A549 (cell line): ENCODE results near the gene CHST13. TPM values are rescaled to one million over a fixed set of nuclear protein-coding genes. Genes with fewer than 3 reads are reported as not detected.

Experiments used
- ATAC-seq, 2 experiments: fragments of 200-7000 bp in 1 of 2; fragments of >200 bp in 1 of 2; cut with Nextera tagmentation in 1 of 2; cut with Tn5 transposase in 1 of 2; 3 replicates each; pipeline versions ENCODE4 v1.8.0 to v1.9.1; 2018 to 2020; ENCODE audit warnings: mild to moderate bottlenecking in 1 of 2, moderate library complexity in 1 of 2
- CTCF ChIA-PET: fragments of 300-600 bp; sonication (Branson Sonifier 250); formaldehyde crosslinking; extraction: SDS; loops from one replicate; lab custom pipeline; 2021; ENCODE audit warnings: antibody characterized with exemption, inconsistent platforms; lab: Yijun Ruan, JAX
- POLR2A ChIA-PET: fragments of 350-600 bp; formaldehyde crosslinking; extraction: SDS; loops from one replicate; lab custom pipeline; 2021; ENCODE audit warnings: antibody characterized with exemption, inconsistent platforms; lab: Yijun Ruan, JAX
- DNase-seq, 2 experiments: peaks; one replicate each; pipeline versions ENCODE4 v3.0.0 to v3.0.0-alpha.2; 2011 to 2016; ENCODE audit warnings: low read depth in 1 of 2, low spot score in 1 of 2
- FAIRE-seq: peaks from 2 replicates; lab custom pipeline; 2011; peaks lifted over from hg19 to GRCh38; lab: Jason Lieb, UNC
- H3K27ac ChIP-seq, 2 experiments: fragments of >200 bp; sonication (Bioruptor Twin); formaldehyde crosslinking; 3 replicates each; pipeline ENCODE4 v1.5.1; 2016 to 2017
- H3K4me1 ChIP-seq: fragments of >200 bp; sonication (Bioruptor Twin); formaldehyde crosslinking; 3 replicates; pipeline ENCODE4 v1.6.1; 2016
- H3K4me2 ChIP-seq: fragments of >200 bp; sonication (Bioruptor Twin); formaldehyde crosslinking; 3 replicates; pipeline ENCODE4 v1.6.1; 2016
- H3K4me3 ChIP-seq: fragments of >200 bp; sonication (Bioruptor Twin); formaldehyde crosslinking; 3 replicates; pipeline ENCODE4 v1.5.1; 2016
- H3K9me3 ChIP-seq: fragments of >200 bp; sonication (Bioruptor Twin); formaldehyde crosslinking; 3 replicates; pipeline ENCODE4 v1.6.1; 2016
- CBX2 ChIP-seq: fragments of 200-600 bp; sonication (generic); IDR thresholded peaks from 2 replicates; pipeline ENCODE4 v1.6.1; 2016; ENCODE audit warnings: low read depth, mild to moderate bottlenecking, borderline replicate concordance
- EHF ChIP-seq: fragments of 250-450 bp; sonication (Bioruptor Pico); IDR thresholded peaks from 2 replicates; pipeline ENCODE4 v1.5.0; 2020; ENCODE audit warnings: mild to moderate bottlenecking
- EHMT2 ChIP-seq: fragments of 200-600 bp; sonication (generic); IDR thresholded peaks from 2 replicates; pipeline ENCODE4 v1.6.1; 2016; ENCODE audit warnings: antibody characterized with exemption, low read depth, mild to moderate bottlenecking, moderate library complexity
- ESRRA ChIP-seq: fragments of 150-350 bp; IDR thresholded peaks from 2 replicates; pipeline ENCODE4 v1.6.1; 2014; ENCODE audit warnings: mild to moderate bottlenecking, low read length, borderline replicate concordance
- FOSL2 ChIP-seq, 2 experiments: fragments of 450-650 bp in 1 of 2; fragments of >200 bp in 1 of 2; sonication (Bioruptor Twin) in 1 of 2; formaldehyde crosslinking; IDR thresholded peaks; 2 replicates each; pipeline versions ENCODE4 v1.5.0 to v1.6.1; 2016 to 2020; ENCODE audit warnings: mild to moderate bottlenecking in 1 of 2, moderate library complexity in 1 of 2
- JUN ChIP-seq, 2 experiments: fragments of >200 bp; sonication (Bioruptor Twin); formaldehyde crosslinking; IDR thresholded peaks; 2 replicates in 1 of 2; 3 replicates in 1 of 2; pipeline ENCODE4 v1.6.1; 2016 to 2017
- JUNB ChIP-seq: fragments of >200 bp; sonication (Bioruptor Twin); formaldehyde crosslinking; IDR thresholded peaks from 2 replicates; pipeline ENCODE4 v1.6.1; 2016
- MAZ ChIP-seq: fragments of 150-350 bp; IDR thresholded peaks from 2 replicates; pipeline ENCODE4 v1.6.1; 2014; ENCODE audit warnings: antibody characterized with exemption, low read depth, low read length, borderline replicate concordance
- NR3C1 ChIP-seq: fragments of >200 bp; sonication (Bioruptor Twin); formaldehyde crosslinking; IDR thresholded peaks from 3 replicates; pipeline ENCODE4 v1.6.1; 2017
- PHF8 ChIP-seq: fragments of 200-600 bp; sonication (generic); IDR thresholded peaks from 2 replicates; pipeline ENCODE4 v1.6.1; 2016; ENCODE audit warnings: low read depth, mild to moderate bottlenecking, antibody characterized with exemption, moderate library complexity, borderline replicate concordance
- POLR2A ChIP-seq: IDR thresholded peaks from 2 replicates; pipeline ENCODE4 v1.6.1; 2012; ENCODE audit warnings: mild to moderate bottlenecking, low read length
- POLR2AphosphoS2 ChIP-seq: conservative IDR thresholded peaks from 2 replicates; pipeline ENCODE4 v1.6.1; 2012; ENCODE audit warnings: low read length, improper control_type of control experiment, inconsistent platforms
- RAD21 ChIP-seq, 2 experiments: fragments of >200 bp in 1 of 2; sonication (Bioruptor Twin) in 1 of 2; formaldehyde crosslinking in 1 of 2; IDR thresholded peaks in 1 of 2; conservative IDR thresholded peaks in 1 of 2; 2 replicates in 1 of 2; 3 replicates in 1 of 2; pipeline ENCODE4 v1.6.1; 2012 to 2018; ENCODE audit warnings: inconsistent platforms in 1 of 2
- RARB ChIP-seq: fragments of 250-450 bp; sonication (Bioruptor Pico); IDR thresholded peaks from 2 replicates; pipeline ENCODE4 v1.8.0; 2021; ENCODE audit warnings: mild to moderate bottlenecking, moderate library complexity
- SMC3 ChIP-seq: fragments of >200 bp; sonication (Bioruptor Twin); formaldehyde crosslinking; IDR thresholded peaks from 3 replicates; pipeline ENCODE4 v1.6.1; 2018; ENCODE audit warnings: inconsistent platforms
- ZSCAN20 ChIP-seq: fragments of 250-450 bp; sonication (Bioruptor Pico); IDR thresholded peaks from 2 replicates; pipeline ENCODE4 v1.8.0; 2022; ENCODE audit warnings: mild to moderate bottlenecking, moderate library complexity
- WGBS: methylation state at CpG from one replicate; pipeline ENCODE4 v1.1.6; 2017; ENCODE audit errors: missing lambda C conversion rate; 5-methylcytosine and 5-hydroxymethylcytosine counted together
- polyA plus RNA-seq, 4 experiments: library from polyadenylated mRNA; depleted of rRNA in 3 of 4; stranded (reverse); fragments of >200 nt; fragmentation: RNase III in 1 of 4; extraction: RNeasy Plus Mini Kit Qiagen cat#74134 plus additional on column Dnase treatment in 1 of 4; gene quantifications; 2 replicates in 3 of 4; 3 replicates in 1 of 4; pipeline ENCODE4 v1.2.3, GENCODE V29; 2011 to 2017
- TF ChIP-seq, protein P1 (sequence below): IDR thresholded peaks from 2 replicates; pipeline ENCODE4 v1.6.1; 2012
- TF ChIP-seq, protein P2 (sequence below): fragments of >200 bp; sonication (Bioruptor Twin); formaldehyde crosslinking; IDR thresholded peaks from 3 replicates; pipeline ENCODE4 v1.5.1; 2016
- TF ChIP-seq, protein P3 (sequence below): fragments of >200 bp; sonication (Bioruptor Twin); formaldehyde crosslinking; IDR thresholded peaks from 3 replicates; pipeline ENCODE4 v1.6.1; 2016
- TF ChIP-seq, protein P4 (sequence below): fragments of >200 bp; sonication (Bioruptor Twin); formaldehyde crosslinking; IDR thresholded peaks from 2 replicates; pipeline ENCODE4 v1.6.1; 2016
- TF ChIP-seq, protein P5 (sequence below): IDR thresholded peaks from 2 replicates; pipeline ENCODE4 v1.6.1; 2012
- TF ChIP-seq, protein P6 (sequence below): fragments of 250-450 bp; sonication (Bioruptor Pico); IDR thresholded peaks from 2 replicates; pipeline ENCODE4 v1.5.0; 2021; ENCODE audit warnings: mild to moderate bottlenecking, moderate library complexity, borderline replicate concordance

CHST13 gene
- polyA plus RNA-seq, 2 of the 4 experiments (the other 2 are of a cell fraction), result 0.30 to 0.59 TPM

DNA sequence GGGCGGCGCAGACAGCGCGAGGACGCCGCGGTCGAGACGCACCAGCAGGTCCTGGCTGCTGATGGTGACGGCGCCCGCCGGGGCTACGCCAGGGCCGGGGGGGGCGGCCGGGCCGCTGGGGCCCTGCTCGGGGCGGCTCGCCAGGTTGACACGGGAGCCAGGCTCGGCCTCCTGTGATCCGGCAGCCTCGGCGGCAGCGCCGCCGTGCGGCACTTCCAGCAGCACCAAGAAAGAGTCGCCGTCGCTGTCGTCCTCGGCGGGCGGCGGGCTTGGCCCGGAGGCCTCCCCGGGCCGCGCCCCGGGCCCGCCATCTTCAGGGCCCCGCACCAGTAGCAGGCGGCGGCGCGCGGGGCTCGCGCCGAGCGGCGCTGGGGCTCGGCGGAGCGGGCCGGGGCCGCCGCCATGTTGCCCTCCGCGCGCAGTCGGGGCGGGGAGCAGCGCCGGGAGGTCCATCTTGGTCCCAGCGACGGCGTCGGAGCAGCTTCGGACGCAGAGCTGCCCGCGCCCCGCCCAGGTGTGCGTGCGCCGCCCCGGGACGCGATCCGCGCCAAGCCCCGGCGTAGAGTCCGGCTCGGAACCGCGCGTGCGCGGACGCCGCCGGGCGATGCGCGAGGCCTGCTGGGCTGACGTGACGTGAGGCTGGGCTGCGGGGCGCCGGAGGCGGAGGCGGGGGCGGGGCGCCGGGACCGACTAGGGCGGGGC is 48.4 kb upstream of the CHST13 start, which contains the start of gene ZXDC:
TSS of gene ZXDC (minus strand) at position 479 of the 702 bp plus-strand sequence. CDS start at position 453, 26 bp downstream.
- Histone ChIP-seq H3K27ac (peak within 1 kb of the TSS; percentile 99 to 100), H3K4me1 (peaks cover 29% of the 10 kb centered on the region), H3K9me3 (no peaks in the 10 kb centered on the region), H3K4me3 (peak within 1 kb of the TSS; percentile 90), H3K4me2 (peak within 1 kb of the TSS; percentile 95)
- ATAC-seq (peak; percentile 85 to 90), FAIRE-seq (no peak), DNase-seq (peak; percentile 90 to 93)
- ChIA-PET CTCF (interaction anchor here (0.6 to 1.7 kb wide), 6 partner anchors 10 to 587 kb away, joined by 3 to 4 read pairs (median 3); no protein-coding TSS in a partner anchor), POLR2A (interaction anchor here (0.6 to 1.6 kb wide), 3 partner anchors 14 to 229 kb away, joined by 3 to 7 read pairs (median 3); partner anchors contain the start of gene CHCHD6)
- WGBS, result no CpG with 5 or more reads among the region's 112 CpGs
- TF ChIP-seq, protein P1, sequence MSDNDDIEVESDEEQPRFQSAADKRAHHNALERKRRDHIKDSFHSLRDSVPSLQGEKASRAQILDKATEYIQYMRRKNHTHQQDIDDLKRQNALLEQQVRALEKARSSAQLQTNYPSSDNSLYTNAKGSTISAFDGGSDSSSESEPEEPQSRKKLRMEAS, result no peak
- TF ChIP-seq, protein P2, sequence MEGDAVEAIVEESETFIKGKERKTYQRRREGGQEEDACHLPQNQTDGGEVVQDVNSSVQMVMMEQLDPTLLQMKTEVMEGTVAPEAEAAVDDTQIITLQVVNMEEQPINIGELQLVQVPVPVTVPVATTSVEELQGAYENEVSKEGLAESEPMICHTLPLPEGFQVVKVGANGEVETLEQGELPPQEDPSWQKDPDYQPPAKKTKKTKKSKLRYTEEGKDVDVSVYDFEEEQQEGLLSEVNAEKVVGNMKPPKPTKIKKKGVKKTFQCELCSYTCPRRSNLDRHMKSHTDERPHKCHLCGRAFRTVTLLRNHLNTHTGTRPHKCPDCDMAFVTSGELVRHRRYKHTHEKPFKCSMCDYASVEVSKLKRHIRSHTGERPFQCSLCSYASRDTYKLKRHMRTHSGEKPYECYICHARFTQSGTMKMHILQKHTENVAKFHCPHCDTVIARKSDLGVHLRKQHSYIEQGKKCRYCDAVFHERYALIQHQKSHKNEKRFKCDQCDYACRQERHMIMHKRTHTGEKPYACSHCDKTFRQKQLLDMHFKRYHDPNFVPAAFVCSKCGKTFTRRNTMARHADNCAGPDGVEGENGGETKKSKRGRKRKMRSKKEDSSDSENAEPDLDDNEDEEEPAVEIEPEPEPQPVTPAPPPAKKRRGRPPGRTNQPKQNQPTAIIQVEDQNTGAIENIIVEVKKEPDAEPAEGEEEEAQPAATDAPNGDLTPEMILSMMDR, result peak; percentile 49
- TF ChIP-seq POLR2A (peak; percentile 87), JUN (IDR thresholded peaks at IDR 0.05) (peak in 1 of 2 experiments; percentile 82; a peak in 3 of 5 replicates), SMC3 (no peak)
- TF ChIP-seq, protein P3, sequence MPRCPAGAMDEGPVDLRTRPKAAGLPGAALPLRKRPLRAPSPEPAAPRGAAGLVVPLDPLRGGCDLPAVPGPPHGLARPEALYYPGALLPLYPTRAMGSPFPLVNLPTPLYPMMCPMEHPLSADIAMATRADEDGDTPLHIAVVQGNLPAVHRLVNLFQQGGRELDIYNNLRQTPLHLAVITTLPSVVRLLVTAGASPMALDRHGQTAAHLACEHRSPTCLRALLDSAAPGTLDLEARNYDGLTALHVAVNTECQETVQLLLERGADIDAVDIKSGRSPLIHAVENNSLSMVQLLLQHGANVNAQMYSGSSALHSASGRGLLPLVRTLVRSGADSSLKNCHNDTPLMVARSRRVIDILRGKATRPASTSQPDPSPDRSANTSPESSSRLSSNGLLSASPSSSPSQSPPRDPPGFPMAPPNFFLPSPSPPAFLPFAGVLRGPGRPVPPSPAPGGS, result peak; percentile 65

DNA sequence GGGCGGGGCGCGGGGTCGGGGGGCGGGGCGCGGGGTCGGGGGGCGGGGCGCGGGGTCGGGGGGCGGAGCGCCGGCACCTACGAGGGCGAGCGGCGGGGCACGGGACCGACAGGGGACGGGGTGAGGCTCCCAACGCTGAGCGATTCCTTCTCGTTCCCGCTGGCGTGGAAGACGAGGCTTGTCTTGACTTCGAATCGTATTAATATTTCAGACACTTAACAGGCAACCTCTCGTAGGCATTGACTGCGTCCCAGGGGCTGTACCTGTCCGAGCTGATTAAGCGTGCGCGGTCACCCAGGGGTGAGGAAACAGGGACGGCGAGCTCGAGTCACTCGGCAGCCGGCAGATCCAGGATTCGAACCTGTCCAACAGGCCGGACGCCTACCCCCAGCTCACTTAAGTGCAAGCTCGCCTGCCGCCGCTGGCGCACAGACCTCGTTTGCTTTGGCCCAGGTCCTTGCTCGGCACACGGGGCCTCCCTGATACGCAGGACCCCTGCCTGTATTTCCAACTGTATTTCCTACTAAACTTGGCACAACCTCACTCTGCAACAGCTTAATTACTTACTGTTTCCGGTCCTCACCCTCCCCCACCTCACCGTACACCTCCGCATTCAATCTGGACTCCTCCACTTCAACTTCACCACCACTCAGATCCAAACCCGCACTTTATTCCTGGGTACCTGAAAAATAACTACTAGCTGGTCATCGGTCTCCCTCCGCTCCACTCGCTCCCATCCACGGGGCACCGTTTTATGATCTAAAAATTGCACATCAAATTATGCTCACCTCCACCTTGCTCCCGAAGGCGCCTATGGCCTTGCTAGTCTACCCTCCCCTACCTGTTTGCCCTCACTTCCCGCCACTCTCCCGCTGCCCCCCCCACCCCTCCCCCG is 47.5 kb upstream of the CHST13 start:
- ChIA-PET CTCF (interaction anchor here (0.6 to 0.9 kb wide), 5 partner anchors 11 to 588 kb away, joined by 3 to 4 read pairs (median 3); no protein-coding TSS in a partner anchor), POLR2A (interaction anchor here (0.6 to 1.6 kb wide), 3 partner anchors 14 to 228 kb away, joined by 3 to 7 read pairs (median 3); partner anchors contain the start of gene CHCHD6)
- H3K9me3 ChIP-seq, result no peaks in the 10 kb centered on the region
- peak overlapping the region; percentile 83 for H3K4me2 ChIP-seq
- FAIRE-seq (no peak), ATAC-seq (peak; percentile 49 to 72), DNase-seq (peak; percentile 59 to 72)
- H3K4me3 ChIP-seq, result peak overlapping the region; percentile 90
- H3K27ac ChIP-seq, result peak overlapping the region; percentile 76 to 99
- H3K4me1 ChIP-seq, result peaks cover 28% of the 10 kb centered on the region
- no peak for TF ChIP-seq ZSCAN20 (CRISPR knock-in tag)
- peak; percentile 62 for TF ChIP-seq POLR2A
- no peak for TF ChIP-seq RARB (CRISPR knock-in tag)
- peak; percentile 44; the same call in 1 of the 2 replicates for TF ChIP-seq PHF8
- TF ChIP-seq, protein P1, result peak; percentile 37; the same call in 1 of the 2 replicates
- WGBS, result 36% methylated on average over 26 of the region's 66 CpGs

DNA sequence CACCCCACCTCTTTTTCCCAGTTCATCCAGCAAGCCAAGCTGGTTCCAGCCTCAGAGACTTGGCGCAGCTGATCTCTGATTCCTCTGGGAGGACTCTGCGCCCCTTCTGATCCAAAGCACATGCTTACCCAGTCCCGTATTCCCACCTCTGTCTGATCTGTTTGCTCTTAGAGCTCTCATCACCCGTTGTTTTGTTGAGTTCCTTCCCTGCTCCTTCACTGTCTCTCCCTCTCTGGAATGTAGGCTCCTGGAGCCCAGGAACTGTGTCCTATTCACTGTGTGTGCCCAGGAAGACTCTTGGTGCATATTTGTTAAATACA is 46.9 kb upstream of the CHST13 start:
- Histone ChIP-seq H3K4me2 (peak overlapping the region; percentile 83), H3K27ac (peak overlapping the region in 1 of 2 experiments; percentile 99; a peak in 3 of 6 replicates), H3K9me3 (no peaks in the 10 kb centered on the region), H3K4me1 (peaks cover 22% of the 10 kb centered on the region), H3K4me3 (no peak overlapping the region)
- ChIA-PET CTCF (no interaction called here), POLR2A (no interaction called here)
- no peak for ATAC-seq
- WGBS, result 78% methylated on average over 4 of the region's 4 CpGs
- no peak for DNase-seq
- FAIRE-seq, result no peak
- TF ChIP-seq CBX2, result no peak
- TF ChIP-seq NR3C1, result no peak
- no peak for TF ChIP-seq MAZ
- TF ChIP-seq EHMT2, result no peak
- TF ChIP-seq JUNB, result no peak
- TF ChIP-seq, protein P4, sequence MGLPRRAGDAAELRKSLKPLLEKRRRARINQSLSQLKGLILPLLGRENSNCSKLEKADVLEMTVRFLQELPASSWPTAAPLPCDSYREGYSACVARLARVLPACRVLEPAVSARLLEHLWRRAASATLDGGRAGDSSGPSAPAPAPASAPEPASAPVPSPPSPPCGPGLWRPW, result no peak
- TF ChIP-seq POLR2AphosphoS2, result no peak
- TF ChIP-seq, protein P5, sequence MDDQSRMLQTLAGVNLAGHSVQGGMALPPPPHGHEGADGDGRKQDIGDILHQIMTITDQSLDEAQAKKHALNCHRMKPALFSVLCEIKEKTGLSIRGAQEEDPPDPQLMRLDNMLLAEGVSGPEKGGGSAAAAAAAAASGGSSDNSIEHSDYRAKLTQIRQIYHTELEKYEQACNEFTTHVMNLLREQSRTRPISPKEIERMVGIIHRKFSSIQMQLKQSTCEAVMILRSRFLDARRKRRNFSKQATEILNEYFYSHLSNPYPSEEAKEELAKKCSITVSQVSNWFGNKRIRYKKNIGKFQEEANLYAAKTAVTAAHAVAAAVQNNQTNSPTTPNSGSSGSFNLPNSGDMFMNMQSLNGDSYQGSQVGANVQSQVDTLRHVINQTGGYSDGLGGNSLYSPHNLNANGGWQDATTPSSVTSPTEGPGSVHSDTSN, result no peak
- TF ChIP-seq SMC3, result no peak
- TF ChIP-seq PHF8, result no peak
- TF ChIP-seq, protein P6, sequence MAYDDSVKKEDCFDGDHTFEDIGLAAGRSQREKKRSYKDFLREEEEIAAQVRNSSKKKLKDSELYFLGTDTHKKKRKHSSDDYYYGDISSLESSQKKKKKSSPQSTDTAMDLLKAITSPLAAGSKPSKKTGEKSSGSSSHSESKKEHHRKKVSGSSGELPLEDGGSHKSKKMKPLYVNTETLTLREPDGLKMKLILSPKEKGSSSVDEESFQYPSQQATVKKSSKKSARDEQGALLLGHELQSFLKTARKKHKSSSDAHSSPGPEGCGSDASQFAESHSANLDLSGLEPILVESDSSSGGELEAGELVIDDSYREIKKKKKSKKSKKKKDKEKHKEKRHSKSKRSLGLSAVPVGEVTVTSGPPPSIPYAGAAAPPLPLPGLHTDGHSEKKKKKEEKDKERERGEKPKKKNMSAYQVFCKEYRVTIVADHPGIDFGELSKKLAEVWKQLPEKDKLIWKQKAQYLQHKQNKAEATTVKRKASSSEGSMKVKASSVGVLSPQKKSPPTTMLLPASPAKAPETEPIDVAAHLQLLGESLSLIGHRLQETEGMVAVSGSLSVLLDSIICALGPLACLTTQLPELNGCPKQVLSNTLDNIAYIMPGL (CRISPR knock-in tag), result no peak
- TF ChIP-seq FOSL2 (IDR thresholded peaks at IDR 0.05), result no peak
- no peak for TF ChIP-seq FOSL2 (CRISPR knock-in tag; IDR thresholded peaks at IDR 0.05)
- no peak for TF ChIP-seq RAD21 (conservative IDR thresholded peaks at IDR 0.05 in 1 of 2, IDR thresholded peaks at IDR 0.05 in 1 of 2)
- TF ChIP-seq ESRRA, result no peak
- TF ChIP-seq EHF, result no peak
